ENCODE data around the gene ACAP3.

ACAP3 gene

DNA sequence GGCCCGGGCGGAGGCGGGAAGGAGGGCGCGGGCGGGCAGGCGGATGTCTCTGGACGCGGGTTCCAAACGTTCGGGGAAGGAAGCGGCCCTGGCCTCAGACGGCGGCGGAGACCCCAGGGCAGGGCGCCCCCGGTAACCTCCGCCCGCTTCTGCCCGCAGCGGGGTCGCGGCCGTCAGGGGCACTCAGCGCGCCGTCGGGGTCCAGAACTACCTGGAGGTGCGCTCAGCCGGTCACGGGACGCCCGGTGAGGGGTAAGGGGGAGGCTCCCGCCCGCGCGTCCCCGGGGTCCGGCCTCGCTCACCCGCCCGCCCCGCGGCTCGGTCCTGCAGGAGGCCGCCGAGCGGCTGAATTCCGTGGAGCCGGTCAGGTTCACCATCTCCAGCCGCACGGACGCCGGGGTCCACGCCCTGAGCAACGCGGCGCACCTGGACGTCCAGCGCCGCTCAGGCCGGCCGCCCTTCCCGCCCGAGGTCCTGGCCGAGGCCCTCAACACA lies 1.1 kb upstream of the ACAP3 start:
- Histone ChIP-seq H3K4me3 (ENCODE audit: low read length) (peak overlapping the region; percentile 76), H3K27ac (ENCODE audit: low read depth, low read length) (peak overlapping the region; percentile 52), H3K9me3 (ENCODE audit: control insufficient read depth, insufficient read depth, low read length) (no peaks in the 10 kb centered on the region), H3F3A (ENCODE audit: control insufficient read depth, insufficient read depth) (peaks cover 2% of the 10 kb centered on the region; the same call in 1 of the 2 replicates), H3K27me3 (ENCODE audit: control insufficient read depth, low read length) (no peaks in the 10 kb centered on the region), H3K79me2 (ENCODE audit: control insufficient read depth, low read length) (peaks cover 44% of the 10 kb centered on the region), H3K4me1 (ENCODE audit: control insufficient read depth, low read length) (peaks cover 36% of the 10 kb centered on the region), H3K9me2 (replicated peaks; ENCODE audit: control insufficient read depth, low read length) (no peaks in the 10 kb centered on the region), H3K4me2 (ENCODE audit: low read length) (peak overlapping the region; percentile 80), H3K36me3 (ENCODE audit: control insufficient read depth, low read length) (peaks cover 44% of the 10 kb centered on the region), H4K20me1 (ENCODE audit: control insufficient read depth, insufficient read depth, low read depth, low read length) (no peaks in the 10 kb centered on the region)
- TF ChIP-seq EZH2phosphoT487 (IDR thresholded peaks at IDR 0.05; ENCODE audit: borderline replicate concordance, low read length) = no peak
- TF ChIP-seq, protein P1, sequence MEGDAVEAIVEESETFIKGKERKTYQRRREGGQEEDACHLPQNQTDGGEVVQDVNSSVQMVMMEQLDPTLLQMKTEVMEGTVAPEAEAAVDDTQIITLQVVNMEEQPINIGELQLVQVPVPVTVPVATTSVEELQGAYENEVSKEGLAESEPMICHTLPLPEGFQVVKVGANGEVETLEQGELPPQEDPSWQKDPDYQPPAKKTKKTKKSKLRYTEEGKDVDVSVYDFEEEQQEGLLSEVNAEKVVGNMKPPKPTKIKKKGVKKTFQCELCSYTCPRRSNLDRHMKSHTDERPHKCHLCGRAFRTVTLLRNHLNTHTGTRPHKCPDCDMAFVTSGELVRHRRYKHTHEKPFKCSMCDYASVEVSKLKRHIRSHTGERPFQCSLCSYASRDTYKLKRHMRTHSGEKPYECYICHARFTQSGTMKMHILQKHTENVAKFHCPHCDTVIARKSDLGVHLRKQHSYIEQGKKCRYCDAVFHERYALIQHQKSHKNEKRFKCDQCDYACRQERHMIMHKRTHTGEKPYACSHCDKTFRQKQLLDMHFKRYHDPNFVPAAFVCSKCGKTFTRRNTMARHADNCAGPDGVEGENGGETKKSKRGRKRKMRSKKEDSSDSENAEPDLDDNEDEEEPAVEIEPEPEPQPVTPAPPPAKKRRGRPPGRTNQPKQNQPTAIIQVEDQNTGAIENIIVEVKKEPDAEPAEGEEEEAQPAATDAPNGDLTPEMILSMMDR (IDR thresholded peaks at IDR 0.05; ENCODE audit: low read depth, low read length, poor library complexity, severe bottlenecking) = no peak

DNA sequence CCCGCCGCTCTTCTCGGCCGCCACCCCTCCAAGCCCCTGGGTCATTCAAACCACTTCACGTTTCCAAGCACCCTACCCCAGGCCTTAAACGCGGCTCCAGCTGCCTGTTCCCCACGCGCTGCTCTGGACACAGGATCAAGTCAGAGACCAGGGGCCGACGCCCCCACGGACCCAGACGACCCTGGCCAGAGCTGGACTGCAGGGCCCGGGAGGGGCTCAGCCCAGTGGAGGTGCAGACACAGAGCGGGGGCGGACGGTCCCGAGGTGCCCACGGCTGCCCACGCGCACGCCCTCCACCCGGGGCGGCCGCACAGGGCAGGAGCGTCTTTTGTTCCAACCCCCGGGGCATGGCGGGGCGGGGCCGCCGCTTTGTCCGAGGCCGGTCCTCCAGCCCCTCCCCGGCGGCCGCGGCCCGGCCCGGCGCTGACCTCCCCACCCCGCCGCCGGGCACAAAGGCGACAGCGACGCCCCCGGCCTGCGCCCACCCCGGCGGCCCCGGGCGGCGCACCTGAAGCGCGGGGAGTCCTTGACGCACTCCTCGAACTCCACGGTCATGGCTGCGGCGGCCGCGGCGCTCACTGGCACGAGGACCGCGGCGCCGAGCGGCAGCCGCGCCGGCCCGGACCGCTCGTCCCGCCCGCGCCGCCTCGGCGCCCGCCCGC lies 338 bp downstream of the ACAP3 start:
- Histone ChIP-seq H3K36me3 (ENCODE audit: control insufficient read depth, low read length) (peaks cover 29% of the 10 kb centered on the region), H3K4me2 (ENCODE audit: low read length) (peak overlapping the region; percentile 84), H3K9me3 (ENCODE audit: control insufficient read depth, insufficient read depth, low read length) (no peaks in the 10 kb centered on the region), H3K27ac (ENCODE audit: low read depth, low read length) (no peak overlapping the region), H3K4me1 (ENCODE audit: control insufficient read depth, low read length) (peaks cover 36% of the 10 kb centered on the region), H3F3A (ENCODE audit: control insufficient read depth, insufficient read depth) (peaks cover 2% of the 10 kb centered on the region; the same call in 1 of the 2 replicates), H3K4me3 (ENCODE audit: low read length) (peak overlapping the region; percentile 79), H4K20me1 (ENCODE audit: control insufficient read depth, insufficient read depth, low read depth, low read length) (no peaks in the 10 kb centered on the region), H3K79me2 (ENCODE audit: control insufficient read depth, low read length) (peaks cover 40% of the 10 kb centered on the region), H3K9me2 (replicated peaks; ENCODE audit: control insufficient read depth, low read length) (no peaks in the 10 kb centered on the region), H3K27me3 (ENCODE audit: control insufficient read depth, low read length) (no peaks in the 10 kb centered on the region)
- no peak for TF ChIP-seq EZH2phosphoT487 (IDR thresholded peaks at IDR 0.05; ENCODE audit: borderline replicate concordance, low read length)
- TF ChIP-seq, protein P1 (IDR thresholded peaks at IDR 0.05; ENCODE audit: low read depth, low read length, poor library complexity, severe bottlenecking) = no peak

DNA sequence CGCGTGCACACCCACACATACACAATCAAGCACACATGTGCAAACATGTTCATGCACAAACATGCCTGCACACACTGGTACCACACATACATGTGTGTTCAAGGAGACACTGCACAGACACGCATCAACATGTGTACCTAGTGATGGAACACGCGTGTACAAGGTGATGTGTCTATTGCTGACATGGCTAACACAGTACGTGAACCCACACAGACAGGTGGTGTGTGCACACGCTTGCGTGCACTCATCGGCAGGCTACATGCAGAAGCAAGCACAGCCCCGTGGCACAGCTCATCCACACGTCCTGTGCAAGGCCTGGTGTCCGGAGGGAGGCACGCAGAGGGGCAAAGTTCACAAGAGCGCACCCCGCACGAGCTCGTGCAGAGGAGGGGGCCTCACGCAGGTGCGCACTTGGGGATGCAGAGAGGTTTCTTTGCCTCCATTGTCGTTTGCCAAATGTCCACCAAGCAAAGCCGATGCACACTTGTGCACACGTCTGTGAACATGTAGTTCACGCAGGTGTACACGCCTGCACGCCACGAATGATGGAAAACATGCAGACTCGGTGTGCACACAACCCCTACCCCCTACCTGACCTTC lies 969 bp downstream of the ACAP3 start:
- Histone ChIP-seq H3K79me2 (ENCODE audit: control insufficient read depth, low read length) (peaks cover 40% of the 10 kb centered on the region), H3K4me2 (ENCODE audit: low read length) (peak overlapping the region; percentile 84), H4K20me1 (ENCODE audit: control insufficient read depth, insufficient read depth, low read depth, low read length) (no peaks in the 10 kb centered on the region), H3K4me3 (ENCODE audit: low read length) (peak overlapping the region; percentile 79), H3K9me3 (ENCODE audit: control insufficient read depth, insufficient read depth, low read length) (no peaks in the 10 kb centered on the region), H3K27me3 (ENCODE audit: control insufficient read depth, low read length) (no peaks in the 10 kb centered on the region), H3K27ac (ENCODE audit: low read depth, low read length) (no peak overlapping the region), H3K36me3 (ENCODE audit: control insufficient read depth, low read length) (peaks cover 26% of the 10 kb centered on the region), H3K9me2 (replicated peaks; ENCODE audit: control insufficient read depth, low read length) (no peaks in the 10 kb centered on the region), H3F3A (ENCODE audit: control insufficient read depth, insufficient read depth) (peaks cover 2% of the 10 kb centered on the region; the same call in 1 of the 2 replicates), H3K4me1 (ENCODE audit: control insufficient read depth, low read length) (peaks cover 36% of the 10 kb centered on the region)
- TF ChIP-seq EZH2phosphoT487 (IDR thresholded peaks at IDR 0.05; ENCODE audit: borderline replicate concordance, low read length) = no peak

Data from DOHH2 (cell line).